OCI-LY7 (cell line): ENCODE results near the gene MALRD1. TPM values are rescaled to one million over a fixed set of nuclear protein-coding genes. Genes with fewer than 3 reads are reported as not detected.

Experiments
- BruUV-seq: library from RNA; stranded (reverse); fragments of 400-500 nt; replicated peaks from 2 replicates; lab custom pipeline; 2021; lab: Mats Ljungman, UMichigan
- CTCF ChIA-PET: fragments of 300-600 bp; sonication (Branson Sonifier 250); formaldehyde crosslinking; loops from one replicate; lab custom pipeline; 2022; ENCODE audit warnings: antibody characterized with exemption; ENCODE audit not compliant: unreplicated experiment; lab: Charles Lee
- POLR2A ChIA-PET: fragments of 300-600 bp; sonication (Branson Sonifier 250); formaldehyde crosslinking; loops from one replicate; lab custom pipeline; 2022; ENCODE audit warnings: antibody characterized with exemption; lab: Charles Lee
- DNase-seq: peaks from one replicate; pipeline ENCODE4 v3.0.0-alpha.2; 2015; ENCODE audit warnings: low spot score
- H2AFZ ChIP-seq: fragments of 200-600 bp; sonication (generic), shearing (Covaris generic); 2 replicates; pipeline ENCODE4 v1.6.1; 2014; ENCODE audit warnings: mild to moderate bottlenecking, antibody characterized with exemption, low read length, moderate library complexity
- H3K27ac ChIP-seq: fragments of 200-600 bp; sonication (generic); 2 replicates; pipeline ENCODE4 v1.5.1; 2014; ENCODE audit warnings: mixed run types, low read depth, mild to moderate bottlenecking, moderate library complexity, low read length, inconsistent platforms; ENCODE audit not compliant: poor library complexity, severe bottlenecking
- H3K36me3 ChIP-seq: fragments of 200-600 bp; sonication (generic); 2 replicates; pipeline ENCODE4 v1.6.1; 2014; ENCODE audit warnings: mild to moderate bottlenecking, antibody characterized with exemption, low read length, moderate library complexity, mixed read lengths; ENCODE audit not compliant: insufficient read depth
- H3K4me1 ChIP-seq: fragments of 200-600 bp; sonication (generic); 2 replicates; pipeline ENCODE4 v1.5.1; 2014; ENCODE audit warnings: mild to moderate bottlenecking, low read length; ENCODE audit not compliant: insufficient read depth, poor library complexity, severe bottlenecking
- H3K4me2 ChIP-seq: fragments of 200-600 bp; sonication (generic); 2 replicates; pipeline ENCODE4 v1.6.1; 2014; ENCODE audit warnings: mild to moderate bottlenecking, low read length
- H3K4me3 ChIP-seq: fragments of 200-600 bp; sonication (generic); 2 replicates; pipeline ENCODE4 v1.5.1; 2014; ENCODE audit warnings: mild to moderate bottlenecking, low read depth, low read length; ENCODE audit not compliant: poor library complexity, severe bottlenecking
- H3K79me2 ChIP-seq: fragments of 200-600 bp; sonication (generic); 2 replicates; pipeline ENCODE4 v1.6.1; 2016; ENCODE audit warnings: low read depth, mild to moderate bottlenecking, low read length, moderate library complexity, mixed read lengths; ENCODE audit not compliant: insufficient read depth
- H3K9me2 ChIP-seq: fragments of 200-600 bp; sonication (generic); 2 replicates; pipeline ENCODE4 v1.6.1; 2016; ENCODE audit warnings: mild to moderate bottlenecking, low read length, mixed read lengths; ENCODE audit not compliant: insufficient read depth
- H3K9me3 ChIP-seq: fragments of 200-600 bp; sonication (generic); 2 replicates; pipeline ENCODE4 v1.6.1; 2014; ENCODE audit warnings: mild to moderate bottlenecking, mixed run types, low read length, mixed read lengths
- H4K20me1 ChIP-seq: fragments of 200-600 bp; sonication (generic); 2 replicates; pipeline ENCODE4 v1.6.1; 2014; ENCODE audit warnings: mild to moderate bottlenecking, antibody characterized with exemption, low read length, moderate library complexity, mixed read lengths; ENCODE audit not compliant: insufficient read depth
- EZH2phosphoT487 ChIP-seq: fragments of 200-600 bp; sonication (generic); IDR thresholded peaks from 2 replicates; pipeline ENCODE4 v1.6.1; 2018; ENCODE audit warnings: low read depth, borderline replicate concordance, mild to moderate bottlenecking, mixed run types, antibody characterized with exemption, low read length, moderate library complexity, mixed read lengths
- intact Hi-C: fragments of 100-400 bp; cut with micrococcal nuclease; formaldehyde crosslinking; loops from one replicate; pipeline ENCODE4 v1.10.0; 2022; ENCODE audit not compliant: unreplicated experiment
- total RNA-seq, 2 experiments: library from RNA; depleted of rRNA in 1 of 2; stranded (reverse); fragments of >200 nt in 1 of 2; shearing (Covaris generic) in 1 of 2; gene quantifications; 2 replicates each; pipeline ENCODE4 v1.2.3, GENCODE V29; 2014 to 2022
- TF ChIP-seq, protein P1 (sequence below): fragments of 200-600 bp; sonication (generic); conservative IDR thresholded peaks from 2 replicates; pipeline ENCODE4 v1.5.1; 2014; ENCODE audit warnings: mild to moderate bottlenecking, antibody characterized with exemption, low read length, moderate library complexity, mixed read lengths

Gene MALRD1
- total RNA-seq, 2 experiments from 2014 or later, result not detected

DNA sequence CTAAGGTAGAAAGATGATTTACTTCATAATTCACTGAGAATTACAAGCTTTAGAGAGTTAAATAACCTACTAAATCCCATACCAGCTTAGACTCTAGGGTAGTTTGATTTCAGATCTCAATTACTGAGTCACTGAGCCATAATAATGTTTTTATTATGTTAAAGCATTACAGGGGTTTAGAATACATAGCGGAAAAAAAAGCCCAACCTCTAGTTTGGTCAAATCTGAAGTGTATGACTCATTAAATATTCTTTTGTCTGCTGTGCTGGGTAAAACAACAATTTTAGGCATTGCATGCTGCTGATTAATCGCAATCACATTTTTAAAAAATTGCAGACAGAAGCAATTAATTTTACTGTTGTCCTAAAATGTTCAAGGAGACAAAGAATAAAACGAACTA, 48.5 kb downstream of the MALRD1 start:
- Histone ChIP-seq H3K4me1 (no peaks in the 10 kb centered on the region), H3K4me2 (no peak overlapping the region), H3K9me2 (no peaks in the 10 kb centered on the region), H3K79me2 (no peaks in the 10 kb centered on the region), H4K20me1 (no peaks in the 10 kb centered on the region), H3K27ac (no peak overlapping the region), H3K9me3 (no peaks in the 10 kb centered on the region), H3K36me3 (no peaks in the 10 kb centered on the region), H3K4me3 (no peak overlapping the region), H2AFZ (no peak overlapping the region)
- ChIA-PET POLR2A (interaction anchor here (0.6 kb wide), 1 partner anchor 451 kb away, joined by 3 read pairs; no protein-coding TSS in a partner anchor), CTCF (interaction anchor here (0.6 kb wide), 1 partner anchor 1563 kb away, joined by 3 read pairs; no protein-coding TSS in a partner anchor)
- no peak for DNase-seq
- no peak for TF ChIP-seq EZH2phosphoT487
- intact Hi-C loops, result no loop called here
- BruUV-seq, result no TSS peak

DNA sequence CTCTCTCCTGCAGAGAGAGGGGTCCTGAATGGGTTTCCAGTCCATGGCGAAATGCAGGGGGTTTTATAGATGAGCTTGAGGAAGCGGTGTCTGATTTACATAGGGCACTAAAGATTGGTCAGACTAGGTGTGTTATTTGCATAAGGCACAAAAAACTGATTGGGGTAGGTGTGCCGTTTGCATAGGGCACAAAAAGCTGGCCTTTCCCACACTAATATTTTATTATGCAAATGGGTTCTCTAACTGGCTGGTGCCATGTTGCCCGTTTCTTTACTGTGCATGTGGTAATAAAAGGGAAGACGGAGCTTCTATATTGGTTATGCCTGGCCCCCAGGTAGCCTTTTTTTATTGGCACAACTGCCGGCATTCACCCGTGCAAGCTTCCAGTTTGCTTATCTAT, 50.2 kb downstream of the MALRD1 start:
- BruUV-seq, result no TSS peak
- DNase-seq, result no peak
- Histone ChIP-seq H3K9me3 (no peaks in the 10 kb centered on the region), H3K4me1 (no peaks in the 10 kb centered on the region), H3K36me3 (no peaks in the 10 kb centered on the region), H3K4me2 (no peak overlapping the region), H3K79me2 (no peaks in the 10 kb centered on the region), H2AFZ (no peak overlapping the region), H3K4me3 (no peak overlapping the region), H4K20me1 (no peaks in the 10 kb centered on the region), H3K27ac (no peak overlapping the region), H3K9me2 (no peaks in the 10 kb centered on the region)
- CTCF ChIA-PET, result no interaction called here
- intact Hi-C loops, result no loop called here
- POLR2A ChIA-PET, result interaction anchor here (0.5 to 0.7 kb wide), 2 partner anchors 43 to 393 kb away, joined by 3 to 10 read pairs; no protein-coding TSS in a partner anchor
- TF ChIP-seq EZH2phosphoT487, result no peak
- TF ChIP-seq, protein P1, sequence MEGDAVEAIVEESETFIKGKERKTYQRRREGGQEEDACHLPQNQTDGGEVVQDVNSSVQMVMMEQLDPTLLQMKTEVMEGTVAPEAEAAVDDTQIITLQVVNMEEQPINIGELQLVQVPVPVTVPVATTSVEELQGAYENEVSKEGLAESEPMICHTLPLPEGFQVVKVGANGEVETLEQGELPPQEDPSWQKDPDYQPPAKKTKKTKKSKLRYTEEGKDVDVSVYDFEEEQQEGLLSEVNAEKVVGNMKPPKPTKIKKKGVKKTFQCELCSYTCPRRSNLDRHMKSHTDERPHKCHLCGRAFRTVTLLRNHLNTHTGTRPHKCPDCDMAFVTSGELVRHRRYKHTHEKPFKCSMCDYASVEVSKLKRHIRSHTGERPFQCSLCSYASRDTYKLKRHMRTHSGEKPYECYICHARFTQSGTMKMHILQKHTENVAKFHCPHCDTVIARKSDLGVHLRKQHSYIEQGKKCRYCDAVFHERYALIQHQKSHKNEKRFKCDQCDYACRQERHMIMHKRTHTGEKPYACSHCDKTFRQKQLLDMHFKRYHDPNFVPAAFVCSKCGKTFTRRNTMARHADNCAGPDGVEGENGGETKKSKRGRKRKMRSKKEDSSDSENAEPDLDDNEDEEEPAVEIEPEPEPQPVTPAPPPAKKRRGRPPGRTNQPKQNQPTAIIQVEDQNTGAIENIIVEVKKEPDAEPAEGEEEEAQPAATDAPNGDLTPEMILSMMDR, result no peak

GRCh38 chr10:19107406-19107805, 58.8 kb downstream of the MALRD1 start:
- intact Hi-C loops, result no loop called here

More at GRCh38 chr10:19107406-19107805, 58.8 kb downstream of the MALRD1 start:
- no peaks in the 10 kb centered on the region for H3K36me3 ChIP-seq
- TF ChIP-seq, protein P1, result no peak
- TF ChIP-seq EZH2phosphoT487, result no peak
- H3K79me2 ChIP-seq, result no peaks in the 10 kb centered on the region
- no peak overlapping the region for H3K4me3 ChIP-seq
- ChIA-PET POLR2A (interaction anchor here (0.7 kb wide), 1 partner anchor 105 kb away, joined by 4 read pairs; no protein-coding TSS in a partner anchor), CTCF (no interaction called here)
- H4K20me1 ChIP-seq, result no peaks in the 10 kb centered on the region
- no peak overlapping the region for H2AFZ ChIP-seq
- H3K4me1 ChIP-seq, result no peaks in the 10 kb centered on the region
- BruUV-seq, result no TSS peak
- no peaks in the 10 kb centered on the region for H3K9me2 ChIP-seq
- DNase-seq, result no peak
- H3K27ac ChIP-seq, result no peak overlapping the region
- no peak overlapping the region for H3K4me2 ChIP-seq
- H3K9me3 ChIP-seq, result 0 out of 2 replicates have a peak, but pooled peaks cover 5% of the 10 kb centered on the region
